KG1 (cell line): ENCODE measurements around the gene TP53TG3.
"Not testable (repeated sequence)": the region's sequence is repeated elsewhere in the genome, so short reads cannot be mapped to it uniquely, and the experiment has no call there.

Experiments used
- DNase-seq: peaks from one replicate; lab custom pipeline; 2025; lab: John Stamatoyannopoulos, UW

TP53TG3 gene, protein sequence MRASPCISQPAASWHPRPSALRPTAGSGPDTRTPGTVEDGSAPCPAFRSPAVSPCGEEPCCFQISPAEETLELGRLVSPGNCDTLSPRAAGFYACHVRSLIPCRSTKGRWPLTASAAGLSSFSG

GRCh38 chr16:32676065-32676464, at the start of gene TP53TG3:
TSS of gene TP53TG3 (minus strand) at chr16:32676165. CDS start at chr16:32676097, 68 bp downstream.
- not testable (repeated sequence) for DNase-seq

DNA sequence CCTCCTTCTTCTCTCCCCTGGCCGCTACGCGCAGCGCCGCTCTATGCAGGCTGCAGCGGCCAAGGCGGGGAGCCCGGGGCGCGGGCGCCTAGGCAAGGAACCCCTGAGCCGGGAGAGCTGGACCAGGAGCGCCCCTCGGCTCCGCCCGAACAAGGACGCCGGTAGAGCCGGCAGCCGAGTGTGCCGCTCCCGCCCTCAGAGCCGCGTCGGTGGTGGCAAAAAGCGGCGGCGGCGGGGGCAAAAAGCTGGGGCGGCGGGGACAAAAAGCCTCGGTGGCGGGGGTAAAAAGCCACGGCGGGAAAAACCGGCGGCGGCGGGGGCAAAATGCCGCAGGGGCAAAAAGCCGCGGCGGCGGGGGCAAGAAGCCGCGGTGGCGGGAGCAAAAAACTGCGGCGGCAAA, 25.1 kb downstream of the TP53TG3 start:
- DNase-seq = not testable (repeated sequence)

- DNase-seq = not testable (repeated sequence)
Observed at GRCh38 chr16:32647562-32647961, 28.4 kb downstream of the TP53TG3 start.

- not testable (repeated sequence) for DNase-seq
Observed at GRCh38 chr16:32646780-32647179, 29.2 kb downstream of the TP53TG3 start.

- DNase-seq = not testable (repeated sequence)
Observed at GRCh38 chr16:32646177-32646576, 29.8 kb downstream of the TP53TG3 start.

- DNase-seq = not testable (repeated sequence)
Observed at GRCh38 chr16:32645278-32645908, 30.6 kb downstream of the TP53TG3 start.

DNA sequence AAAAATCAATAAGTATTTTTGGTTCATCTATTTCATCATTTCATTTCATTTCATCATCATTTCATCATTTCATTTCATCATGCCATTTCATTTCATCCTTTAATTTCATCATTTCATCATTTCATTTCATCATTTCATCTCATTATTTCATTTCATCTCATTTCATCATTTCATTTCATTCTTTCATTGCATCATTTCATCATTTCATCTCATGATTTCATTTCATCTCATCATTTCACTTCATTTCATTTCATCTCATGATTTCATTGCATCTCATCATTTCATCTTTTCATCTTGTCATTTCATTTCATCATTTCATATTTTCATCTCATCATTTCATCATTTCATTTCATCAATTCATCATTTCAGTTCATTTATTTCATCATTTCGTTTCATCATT, 31.2 kb downstream of the TP53TG3 start:
- DNase-seq = not testable (repeated sequence)

- not testable (repeated sequence) for DNase-seq
Observed at GRCh38 chr16:32637614-32638013, 38.4 kb downstream of the TP53TG3 start.

GRCh38 chr16:32632096-32632495, 43.9 kb downstream of the TP53TG3 start:
- DNase-seq = not testable (repeated sequence)
